HG03095 (cell line): Measurements from ENCODE around the gene PPEF2.

Experiments used
- ATAC-seq: cut with Tn5 transposase; IDR thresholded peaks from one replicate; pipeline ENCODE4 v1.9.1; 2021; ENCODE audit warnings: moderate library complexity; ENCODE audit not compliant: unreplicated experiment

Gene PPEF2

GRCh38 chr4:75895744-75896314, 6.4 kb downstream of the PPEF2 start:
- no peak for ATAC-seq

GRCh38 chr4:75892508-75892907, 9.7 kb downstream of the PPEF2 start:
- no peak for ATAC-seq

DNA sequence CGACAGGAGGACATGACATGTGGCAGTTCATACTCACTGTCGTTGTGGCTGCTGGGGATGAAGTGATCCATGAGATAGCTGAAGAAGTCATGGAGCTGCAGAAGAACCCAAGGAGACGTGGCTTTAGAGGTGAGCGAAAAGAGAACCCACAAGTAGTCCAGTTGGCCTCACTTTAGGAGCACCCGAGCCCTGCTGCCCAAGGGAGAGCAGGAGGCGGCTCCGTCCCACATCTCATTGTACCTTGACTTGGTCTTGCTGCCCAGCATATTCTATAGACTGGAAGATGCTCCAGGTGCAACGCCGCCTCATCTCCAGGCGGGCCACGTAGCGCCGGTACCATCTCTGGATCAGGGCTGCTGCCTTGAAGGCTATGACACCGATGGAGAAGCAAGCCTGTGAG, 10.6 kb downstream of the PPEF2 start:
- no peak for ATAC-seq

DNA sequence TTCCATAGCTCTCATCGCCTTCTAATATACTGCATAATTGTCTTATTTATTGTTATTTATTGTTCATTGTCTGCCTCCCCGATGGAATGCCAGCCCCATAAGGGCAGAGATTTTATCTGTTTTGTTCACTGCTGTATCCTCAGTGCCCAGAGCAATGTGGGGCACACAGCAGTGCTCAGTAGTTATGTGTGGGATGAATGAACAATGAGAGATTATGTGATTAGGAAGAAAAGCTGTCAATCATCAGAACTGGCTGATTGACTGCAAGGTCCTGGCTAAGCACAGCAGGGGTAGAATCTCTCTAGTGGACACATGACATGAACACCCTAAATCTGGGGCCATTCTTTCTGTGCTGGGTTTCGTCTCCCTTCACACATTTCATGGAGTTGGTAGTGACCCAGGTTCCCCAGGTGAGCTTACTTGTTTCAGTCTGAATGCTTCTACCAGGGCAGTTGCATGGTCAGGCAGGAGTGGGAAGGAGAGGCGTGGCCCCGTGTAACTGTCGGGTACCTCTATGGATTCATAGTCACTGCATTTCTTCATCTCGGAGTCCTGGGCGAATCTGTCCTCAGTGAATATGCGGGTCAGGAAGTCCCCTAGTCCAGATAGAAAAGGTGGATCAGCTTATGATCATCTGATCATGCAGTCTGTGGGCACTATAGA, 12.6 kb downstream of the PPEF2 start:
- no peak for ATAC-seq

- ATAC-seq, result no peak
Observed at GRCh38 chr4:75886104-75886503, 16.1 kb downstream of the PPEF2 start.

DNA sequence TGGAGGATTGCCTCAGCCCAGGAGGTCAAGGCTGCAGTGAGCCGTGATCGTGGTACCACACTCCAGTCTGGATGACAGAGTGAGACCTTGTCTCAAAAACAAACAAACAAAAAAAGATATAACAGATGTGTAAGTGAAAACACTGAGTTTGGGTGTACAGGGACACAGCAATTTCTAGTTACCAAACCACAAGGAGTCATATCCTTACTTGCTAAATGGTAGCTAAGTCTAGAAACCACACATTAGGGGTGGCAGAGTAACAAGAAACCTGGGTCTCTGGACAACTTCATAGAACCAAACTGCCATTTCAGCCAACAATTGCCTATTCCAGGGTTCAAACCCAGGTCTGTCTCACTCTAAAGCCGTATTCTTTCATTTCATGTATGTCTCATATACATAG, 20.8 kb downstream of the PPEF2 start:
- no peak for ATAC-seq

- ATAC-seq, result no peak
Observed at GRCh38 chr4:75880278-75880677, 22.0 kb downstream of the PPEF2 start.

DNA sequence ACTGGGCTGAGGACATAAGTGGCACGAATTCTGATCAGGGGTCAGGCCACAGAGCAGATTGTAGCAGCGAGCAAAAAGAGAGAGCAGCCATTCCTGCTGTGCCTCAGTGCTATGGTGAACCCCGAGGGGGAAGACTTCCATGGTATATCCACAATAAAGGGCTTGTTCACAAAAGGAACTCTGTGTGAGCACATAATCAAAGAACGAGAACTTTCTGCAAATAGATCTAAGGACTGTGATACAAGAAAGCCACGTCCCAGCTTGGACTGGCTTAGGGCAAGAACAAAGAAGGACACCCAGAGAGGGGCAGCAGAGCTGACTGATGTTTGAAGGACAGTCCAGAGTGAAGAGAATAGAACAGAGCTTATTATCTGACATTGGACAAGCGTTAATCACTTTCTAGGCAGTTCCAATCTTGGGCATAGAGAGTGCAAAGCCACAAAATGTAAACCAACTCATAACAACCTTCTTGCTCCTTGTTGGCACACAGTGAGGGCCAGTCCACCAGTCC, 24.0 kb downstream of the PPEF2 start:
- no peak for ATAC-seq

- ATAC-seq, result no peak
Observed at GRCh38 chr4:75876218-75876617, 26.0 kb downstream of the PPEF2 start.

GRCh38 chr4:75869100-75869499, 33.2 kb downstream of the PPEF2 start:
- no peak for ATAC-seq

GRCh38 chr4:75867130-75867529, 35.1 kb downstream of the PPEF2 start:
- no peak for ATAC-seq

GRCh38 chr4:75860606-75861005, 41.6 kb downstream of the PPEF2 start:
- ATAC-seq, result no peak

GRCh38 chr4:75858721-75859120, 43.5 kb downstream of the PPEF2 start:
- ATAC-seq, result no peak

- ATAC-seq, result no peak
Observed at GRCh38 chr4:75849461-75849860, 52.8 kb downstream of the PPEF2 start.

DNA sequence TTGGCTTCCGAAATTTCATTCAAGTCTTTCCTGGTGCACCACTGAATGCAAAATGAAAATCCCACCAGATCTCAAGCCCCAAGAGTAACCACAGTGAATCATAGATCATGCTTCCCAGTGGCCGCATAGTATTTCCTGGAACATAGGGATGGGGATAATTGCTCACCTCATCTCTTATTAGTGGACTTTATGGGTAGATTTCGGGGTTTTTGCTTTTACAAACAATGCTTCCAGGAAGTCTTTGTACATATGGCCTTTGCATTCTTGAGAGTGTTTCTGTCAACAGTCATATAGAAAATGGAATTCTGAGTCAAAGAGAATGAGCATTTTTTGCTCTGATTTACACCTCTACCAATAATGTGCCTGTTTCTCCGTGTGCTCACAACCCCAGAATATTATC, 53.4 kb downstream of the PPEF2 start:
- ATAC-seq, result no peak

- peak; percentile 61 for ATAC-seq
Observed at GRCh38 chr4:75848171-75848760, 54.0 kb downstream of the PPEF2 start.

DNA sequence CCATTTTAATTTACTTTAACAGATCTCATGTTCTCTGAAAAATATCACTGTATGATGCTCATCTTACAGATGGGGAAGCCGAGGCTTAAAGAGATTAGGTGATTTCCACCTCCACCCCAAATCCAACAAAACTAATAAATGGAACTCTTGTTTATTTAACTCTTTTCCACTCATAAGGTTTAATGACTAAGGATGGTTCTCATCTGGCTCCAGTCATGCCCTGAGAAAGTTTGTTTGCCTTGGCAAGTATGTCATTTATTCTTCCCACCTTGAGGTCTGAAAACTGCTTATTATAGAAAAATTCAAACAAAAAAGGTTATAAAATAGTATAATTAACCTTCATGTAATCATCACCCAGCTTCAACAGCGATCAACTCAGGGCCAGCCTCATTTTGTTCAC, 56.3 kb downstream of the PPEF2 start:
- no peak for ATAC-seq

DNA sequence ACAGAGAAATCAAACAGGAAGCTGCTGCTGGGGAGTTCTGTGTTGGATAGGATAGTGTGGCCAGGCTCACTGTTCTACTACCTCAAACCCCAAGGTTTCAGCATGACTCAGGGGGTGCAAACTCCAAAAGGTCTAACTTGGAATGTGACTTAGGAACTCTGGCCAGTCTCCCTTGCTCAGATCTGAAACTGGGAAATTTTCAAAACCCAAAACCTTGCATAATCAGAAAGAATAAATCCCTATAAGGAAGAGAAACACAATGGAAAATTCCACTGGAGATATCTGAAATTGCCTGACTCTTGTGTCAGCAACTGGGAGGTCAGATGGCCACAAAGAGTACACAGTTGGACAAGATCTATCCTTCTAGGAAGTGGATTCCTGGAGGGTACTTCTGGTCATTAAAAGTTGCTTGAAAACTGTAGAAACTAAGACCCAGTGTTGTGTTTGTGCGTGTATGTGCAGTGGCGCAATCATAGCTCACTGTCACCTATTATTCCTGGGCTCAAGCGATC, 58.0 kb downstream of the PPEF2 start:
- no peak for ATAC-seq

- no peak for ATAC-seq
Observed at GRCh38 chr4:75843596-75843995, 58.7 kb downstream of the PPEF2 start.

- peak; percentile 69 for ATAC-seq
Observed at GRCh38 chr4:75841641-75842520, 60.4 kb downstream of the PPEF2 start.

DNA sequence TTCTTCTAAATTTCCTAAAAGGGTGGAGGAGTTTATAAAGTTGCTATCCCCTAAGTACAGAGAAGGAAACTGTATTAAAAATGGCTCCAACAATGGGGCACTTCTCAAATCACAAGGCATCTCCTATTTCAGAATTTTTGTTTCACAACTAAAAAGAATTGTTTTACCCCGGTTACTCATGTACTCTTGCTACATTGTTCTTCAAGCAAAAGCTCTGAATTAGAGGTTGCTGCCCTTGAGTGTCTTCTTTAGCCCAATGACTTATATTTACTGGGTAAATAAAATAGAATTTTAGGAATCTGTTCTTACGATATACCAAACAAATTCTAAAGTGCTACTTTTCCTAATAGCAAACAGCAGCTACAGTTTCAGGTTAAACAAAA, 67.5 kb downstream of the PPEF2 start:
- ATAC-seq, result no peak
